IPS-18a (cell line): ENCODE results near the gene NFIC.

Source experiments
- H3K27ac ChIP-seq: one replicate; pipeline ENCODE4 v1.5.1; 2013; ENCODE audit warnings: low read length
- H3K27me3 ChIP-seq: one replicate; pipeline ENCODE4 v1.6.1; 2013; ENCODE audit warnings: mild to moderate bottlenecking, low read length; ENCODE audit not compliant: control insufficient read depth, insufficient read depth
- H3K36me3 ChIP-seq: one replicate; pipeline ENCODE4 v1.6.1; 2013; ENCODE audit warnings: low read depth, low read length; ENCODE audit not compliant: control insufficient read depth
- H3K4me1 ChIP-seq: one replicate; pipeline ENCODE4 v1.6.1; 2013; ENCODE audit warnings: low read depth, low read length; ENCODE audit not compliant: control insufficient read depth
- H3K4me3 ChIP-seq: one replicate; pipeline ENCODE4 v1.5.1; 2013; ENCODE audit warnings: low read length
- H3K9ac ChIP-seq: one replicate; pipeline ENCODE4 v1.6.1; 2013; ENCODE audit warnings: mild to moderate bottlenecking, low read length, moderate library complexity
- H3K9me3 ChIP-seq: one replicate; pipeline ENCODE4 v1.6.1; 2013; ENCODE audit warnings: low read depth, low read length; ENCODE audit not compliant: control insufficient read depth

The NFIC gene

GRCh38 chr19:3365836-3366752 lies at the start of gene NFIC:
TSS of gene NFIC (plus strand) at chr19:3366583. CDS start at chr19:3366637, 54 bp downstream.
- Histone ChIP-seq H3K9ac (no peak within 1 kb of the TSS), H3K4me3 (peak within 1 kb of the TSS; percentile 49), H3K36me3 (no peaks in the 10 kb centered on the region), H3K9me3 (no peaks in the 10 kb centered on the region), H3K27ac (no peak within 1 kb of the TSS), H3K27me3 (peaks cover 98% of the 10 kb centered on the region), H3K4me1 (peaks cover 9% of the 10 kb centered on the region)

- Histone ChIP-seq H3K27ac (no peak overlapping the region), H3K9me3 (no peaks in the 10 kb centered on the region), H3K27me3 (peaks cover 6% of the 10 kb centered on the region), H3K9ac (no peak overlapping the region), H3K36me3 (no peaks in the 10 kb centered on the region), H3K4me3 (no peak overlapping the region), H3K4me1 (no peaks in the 10 kb centered on the region)
Observed at GRCh38 chr19:3316659-3317207, 49.6 kb upstream of the NFIC start.

GRCh38 chr19:3319643-3320353 lies 46.6 kb upstream of the NFIC start:
- no peaks in the 10 kb centered on the region for H3K36me3 ChIP-seq
- H3K9me3 ChIP-seq: no peaks in the 10 kb centered on the region
- no peak overlapping the region for H3K27ac ChIP-seq
- no peaks in the 10 kb centered on the region for H3K4me1 ChIP-seq
- peaks cover 5% of the 10 kb centered on the region for H3K27me3 ChIP-seq
- H3K4me3 ChIP-seq: no peak overlapping the region
- no peak overlapping the region for H3K9ac ChIP-seq

- Histone ChIP-seq H3K9me3 (no peaks in the 10 kb centered on the region), H3K9ac (no peak overlapping the region), H3K27ac (no peak overlapping the region), H3K4me1 (no peaks in the 10 kb centered on the region), H3K4me3 (no peak overlapping the region), H3K36me3 (no peaks in the 10 kb centered on the region), H3K27me3 (peaks cover 5% of the 10 kb centered on the region)
Observed at GRCh38 chr19:3320354-3320670, 46.1 kb upstream of the NFIC start.

GRCh38 chr19:3320853-3321252 lies 45.5 kb upstream of the NFIC start:
- Histone ChIP-seq H3K27me3 (peaks cover 5% of the 10 kb centered on the region), H3K27ac (no peak overlapping the region), H3K9ac (no peak overlapping the region), H3K4me1 (no peaks in the 10 kb centered on the region), H3K36me3 (no peaks in the 10 kb centered on the region), H3K4me3 (no peak overlapping the region), H3K9me3 (no peaks in the 10 kb centered on the region)

- Histone ChIP-seq H3K9ac (no peak overlapping the region), H3K9me3 (no peaks in the 10 kb centered on the region), H3K4me1 (no peaks in the 10 kb centered on the region), H3K27ac (no peak overlapping the region), H3K4me3 (no peak overlapping the region), H3K36me3 (no peaks in the 10 kb centered on the region), H3K27me3 (peaks cover 5% of the 10 kb centered on the region)
Observed at GRCh38 chr19:3321696-3322095, 44.7 kb upstream of the NFIC start.

- no peaks in the 10 kb centered on the region for H3K4me1 ChIP-seq
- no peaks in the 10 kb centered on the region for H3K36me3 ChIP-seq
- H3K4me3 ChIP-seq: no peak overlapping the region
- H3K9ac ChIP-seq: no peak overlapping the region
- no peaks in the 10 kb centered on the region for H3K9me3 ChIP-seq
- H3K27me3 ChIP-seq: peaks cover 5% of the 10 kb centered on the region
- H3K27ac ChIP-seq: no peak overlapping the region
Observed at GRCh38 chr19:3322199-3322978, 44.0 kb upstream of the NFIC start.

- H3K36me3 ChIP-seq: no peaks in the 10 kb centered on the region
- no peak overlapping the region for H3K9ac ChIP-seq
- no peaks in the 10 kb centered on the region for H3K4me1 ChIP-seq
- peaks cover 5% of the 10 kb centered on the region for H3K27me3 ChIP-seq
- no peak overlapping the region for H3K4me3 ChIP-seq
- H3K27ac ChIP-seq: no peak overlapping the region
- H3K9me3 ChIP-seq: no peaks in the 10 kb centered on the region
Observed at GRCh38 chr19:3323026-3323425, 43.4 kb upstream of the NFIC start.

- H3K4me3 ChIP-seq: no peak overlapping the region
- no peak overlapping the region for H3K9ac ChIP-seq
- no peaks in the 10 kb centered on the region for H3K4me1 ChIP-seq
- peaks cover 9% of the 10 kb centered on the region for H3K27me3 ChIP-seq
- H3K36me3 ChIP-seq: no peaks in the 10 kb centered on the region
- no peak overlapping the region for H3K27ac ChIP-seq
- no peaks in the 10 kb centered on the region for H3K9me3 ChIP-seq
Observed at GRCh38 chr19:3323658-3324057, 42.7 kb upstream of the NFIC start.

- Histone ChIP-seq H3K27ac (no peak overlapping the region), H3K9me3 (no peaks in the 10 kb centered on the region), H3K27me3 (peaks cover 9% of the 10 kb centered on the region), H3K4me3 (no peak overlapping the region), H3K36me3 (no peaks in the 10 kb centered on the region), H3K9ac (no peak overlapping the region), H3K4me1 (no peaks in the 10 kb centered on the region)
Observed at GRCh38 chr19:3324405-3324856, 42.0 kb upstream of the NFIC start.

- no peaks in the 10 kb centered on the region for H3K36me3 ChIP-seq
- no peak overlapping the region for H3K27ac ChIP-seq
- no peak overlapping the region for H3K9ac ChIP-seq
- H3K4me1 ChIP-seq: no peaks in the 10 kb centered on the region
- peaks cover 9% of the 10 kb centered on the region for H3K27me3 ChIP-seq
- H3K9me3 ChIP-seq: no peaks in the 10 kb centered on the region
- no peak overlapping the region for H3K4me3 ChIP-seq
Observed at GRCh38 chr19:3325451-3325850, 40.9 kb upstream of the NFIC start.
